ENCODE data around the gene SLIT3.

SLIT3 gene

GRCh38 chr5:168686837-168687236 is 614.1 kb downstream of the SLIT3 start:
- Histone ChIP-seq H3K79me2 (no peaks in the 10 kb centered on the region), H3K9ac (no peak overlapping the region), H3K36me3 (ENCODE audit: control insufficient read depth, insufficient read depth, low read length) (no peaks in the 10 kb centered on the region), H3K27me3 (ENCODE audit: control insufficient read depth, insufficient read depth, low read length) (no peaks in the 10 kb centered on the region), H3K27ac (no peak overlapping the region), H3K9me3 (ENCODE audit: control insufficient read depth, low read length) (no peaks in the 10 kb centered on the region), H2AFZ (no peak overlapping the region), H3K4me2 (ENCODE audit: low read length) (no peak overlapping the region), H3K4me1 (no peaks in the 10 kb centered on the region), H3K4me3 (ENCODE audit: low read depth, low read length) (no peak overlapping the region)
- TF ChIP-seq CTCF (IDR thresholded peaks at IDR 0.05): no peak

GRCh38 chr5:168685566-168685965 is 615.4 kb downstream of the SLIT3 start:
- Histone ChIP-seq H3K9me3 (ENCODE audit: control insufficient read depth, low read length) (no peaks in the 10 kb centered on the region), H3K79me2 (no peaks in the 10 kb centered on the region), H3K4me2 (ENCODE audit: low read length) (no peak overlapping the region), H3K27ac (no peak overlapping the region), H2AFZ (no peak overlapping the region), H3K4me1 (no peaks in the 10 kb centered on the region), H3K9ac (no peak overlapping the region), H3K27me3 (ENCODE audit: control insufficient read depth, insufficient read depth, low read length) (no peaks in the 10 kb centered on the region), H3K4me3 (ENCODE audit: low read depth, low read length) (no peak overlapping the region), H3K36me3 (ENCODE audit: control insufficient read depth, insufficient read depth, low read length) (no peaks in the 10 kb centered on the region)
- TF ChIP-seq CTCF (IDR thresholded peaks at IDR 0.05): no peak

GRCh38 chr5:168683927-168684295 is 617.0 kb downstream of the SLIT3 start:
- TF ChIP-seq CTCF (IDR thresholded peaks at IDR 0.05): no peak
- no peak overlapping the region for H3K9ac ChIP-seq
- H3K27ac ChIP-seq: no peak overlapping the region
- no peaks in the 10 kb centered on the region for H3K27me3 ChIP-seq (ENCODE audit: control insufficient read depth, insufficient read depth, low read length)
- no peaks in the 10 kb centered on the region for H3K9me3 ChIP-seq (ENCODE audit: control insufficient read depth, low read length)
- H3K36me3 ChIP-seq (ENCODE audit: control insufficient read depth, insufficient read depth, low read length): no peaks in the 10 kb centered on the region
- no peaks in the 10 kb centered on the region for H3K79me2 ChIP-seq
- H3K4me3 ChIP-seq (ENCODE audit: low read depth, low read length): no peak overlapping the region
- no peaks in the 10 kb centered on the region for H3K4me1 ChIP-seq
- no peak overlapping the region for H3K4me2 ChIP-seq (ENCODE audit: low read length)
- H2AFZ ChIP-seq: no peak overlapping the region

- H3K27ac ChIP-seq: no peak overlapping the region
- no peak overlapping the region for H2AFZ ChIP-seq
- no peak overlapping the region for H3K4me3 ChIP-seq (ENCODE audit: low read depth, low read length)
- no peaks in the 10 kb centered on the region for H3K27me3 ChIP-seq (ENCODE audit: control insufficient read depth, insufficient read depth, low read length)
- H3K4me2 ChIP-seq (ENCODE audit: low read length): no peak overlapping the region
- no peaks in the 10 kb centered on the region for H3K9me3 ChIP-seq (ENCODE audit: control insufficient read depth, low read length)
- no peaks in the 10 kb centered on the region for H3K79me2 ChIP-seq
- no peak overlapping the region for H3K9ac ChIP-seq
- no peaks in the 10 kb centered on the region for H3K36me3 ChIP-seq (ENCODE audit: control insufficient read depth, insufficient read depth, low read length)
- no peak for TF ChIP-seq CTCF (IDR thresholded peaks at IDR 0.05)
- no peaks in the 10 kb centered on the region for H3K4me1 ChIP-seq
Observed at GRCh38 chr5:168683247-168683926, 617.6 kb downstream of the SLIT3 start.

- Histone ChIP-seq H3K9me3 (ENCODE audit: control insufficient read depth, low read length) (no peaks in the 10 kb centered on the region), H2AFZ (no peak overlapping the region), H3K9ac (no peak overlapping the region), H3K4me3 (ENCODE audit: low read depth, low read length) (no peak overlapping the region), H3K4me2 (ENCODE audit: low read length) (no peak overlapping the region), H3K36me3 (ENCODE audit: control insufficient read depth, insufficient read depth, low read length) (no peaks in the 10 kb centered on the region), H3K27me3 (ENCODE audit: control insufficient read depth, insufficient read depth, low read length) (no peaks in the 10 kb centered on the region), H3K4me1 (no peaks in the 10 kb centered on the region), H3K79me2 (no peaks in the 10 kb centered on the region), H3K27ac (peak overlapping the region; percentile 27)
- no peak for TF ChIP-seq CTCF (IDR thresholded peaks at IDR 0.05)
Observed at GRCh38 chr5:168681556-168682183, 619.3 kb downstream of the SLIT3 start.
